Chondrocyte (in vitro differentiated cells): Measurements from ENCODE around the gene TMEM19. TPM values are rescaled to one million over a fixed set of nuclear protein-coding genes. Genes with fewer than 3 reads are reported as not detected.

Source experiments
- DNase-seq: peaks from one replicate; pipeline ENCODE4 v3.0.0; 2021; ENCODE audit warnings: mixed read lengths, low spot score
- H3K27ac Mint-ChIP-seq: one replicate; pipeline ENCODE4 v1.8.0; 2021; ENCODE audit warnings: mild to moderate bottlenecking, moderate library complexity, mixed read lengths; ENCODE audit not compliant: unreplicated experiment
- H3K27me3 Mint-ChIP-seq: 2 replicates; pipeline ENCODE4 v1.8.0; 2021; ENCODE audit warnings: low read depth, mixed read lengths
- H3K36me3 Mint-ChIP-seq: 2 replicates; pipeline ENCODE4 v1.8.0; 2021; ENCODE audit warnings: low read depth, mixed read lengths
- H3K4me1 Mint-ChIP-seq: 2 replicates; pipeline ENCODE4 v1.8.0; 2021; ENCODE audit warnings: low read depth, mild to moderate bottlenecking, mixed read lengths
- H3K4me3 Mint-ChIP-seq: one replicate; pipeline ENCODE4 v1.8.0; 2021; ENCODE audit warnings: mild to moderate bottlenecking, moderate library complexity, mixed read lengths; ENCODE audit not compliant: unreplicated experiment
- H3K9me3 Mint-ChIP-seq: 2 replicates; pipeline ENCODE4 v1.8.0; 2021; ENCODE audit warnings: low read depth, mixed read lengths
- total RNA-seq: library from RNA; stranded (reverse); gene quantifications from 3 replicates; pipeline ENCODE4 v1.2.1, GENCODE V29; 2021
- TF ChIP-seq, protein P1 (sequence below): fragments of 200-600 bp; sonication (generic); IDR thresholded peaks from 2 replicates; pipeline ENCODE4 v1.5.0; 2021; ENCODE audit warnings: antibody characterized with exemption, mild to moderate bottlenecking, moderate library complexity

Gene TMEM19
- total RNA-seq, 1 donor from 2014 or later, result 27.5 TPM

DNA sequence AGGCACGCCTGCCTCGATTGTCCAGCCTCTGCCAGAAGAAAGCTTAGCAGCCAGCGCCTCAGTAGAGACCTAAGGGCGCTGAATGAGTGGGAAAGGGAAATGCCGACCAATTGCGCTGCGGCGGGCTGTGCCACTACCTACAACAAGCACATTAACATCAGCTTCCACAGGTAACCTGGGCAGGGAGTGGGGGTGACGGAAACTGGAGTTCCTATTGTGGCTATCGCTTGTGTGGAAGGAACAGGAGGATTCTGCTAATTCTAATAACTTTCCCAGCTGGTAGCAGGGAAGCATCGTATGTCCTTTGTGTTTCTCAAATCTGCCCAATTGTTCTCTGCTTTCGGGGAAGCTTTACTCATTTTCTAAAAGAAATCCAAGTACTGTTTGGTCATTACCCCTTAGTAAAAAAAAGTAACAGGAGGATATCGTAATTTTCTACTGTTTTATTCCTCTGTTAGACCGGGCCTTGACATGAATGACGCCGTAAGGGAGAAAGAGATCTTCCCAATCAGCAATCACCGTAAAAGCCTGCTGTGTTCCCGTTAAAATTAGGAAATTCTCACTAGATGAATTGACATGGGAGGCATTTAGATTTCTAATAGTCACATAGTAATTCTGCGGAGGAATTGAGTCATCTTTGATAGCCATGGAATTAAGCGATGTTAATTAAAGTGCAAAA lies 21.3 kb upstream of the TMEM19 start:
- no peaks in the 10 kb centered on the region for H3K27me3 Mint-ChIP-seq
- no peak for DNase-seq

DNA sequence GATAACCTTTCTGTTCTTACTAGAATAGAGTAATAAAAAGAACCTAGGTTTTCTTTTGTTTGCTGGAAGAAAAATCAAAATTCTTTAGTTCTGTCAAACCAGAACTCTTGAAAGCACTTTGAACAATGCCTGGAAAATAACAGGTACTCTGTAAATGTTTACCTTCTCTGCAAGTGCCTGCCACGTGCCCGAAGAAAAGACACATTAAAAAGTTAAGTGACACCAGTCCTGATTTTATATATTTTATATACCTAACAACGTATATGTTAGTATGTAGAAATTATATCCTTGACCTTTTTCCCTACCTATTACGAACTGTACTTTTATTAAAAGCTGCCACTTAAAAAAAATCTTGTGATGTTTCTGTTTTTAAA lies 20.8 kb upstream of the TMEM19 start:
- H3K4me1 Mint-ChIP-seq, result peaks cover 30% of the 10 kb centered on the region
- DNase-seq, result no peak
- no peaks in the 10 kb centered on the region for H3K9me3 Mint-ChIP-seq
- TF ChIP-seq, protein P1, sequence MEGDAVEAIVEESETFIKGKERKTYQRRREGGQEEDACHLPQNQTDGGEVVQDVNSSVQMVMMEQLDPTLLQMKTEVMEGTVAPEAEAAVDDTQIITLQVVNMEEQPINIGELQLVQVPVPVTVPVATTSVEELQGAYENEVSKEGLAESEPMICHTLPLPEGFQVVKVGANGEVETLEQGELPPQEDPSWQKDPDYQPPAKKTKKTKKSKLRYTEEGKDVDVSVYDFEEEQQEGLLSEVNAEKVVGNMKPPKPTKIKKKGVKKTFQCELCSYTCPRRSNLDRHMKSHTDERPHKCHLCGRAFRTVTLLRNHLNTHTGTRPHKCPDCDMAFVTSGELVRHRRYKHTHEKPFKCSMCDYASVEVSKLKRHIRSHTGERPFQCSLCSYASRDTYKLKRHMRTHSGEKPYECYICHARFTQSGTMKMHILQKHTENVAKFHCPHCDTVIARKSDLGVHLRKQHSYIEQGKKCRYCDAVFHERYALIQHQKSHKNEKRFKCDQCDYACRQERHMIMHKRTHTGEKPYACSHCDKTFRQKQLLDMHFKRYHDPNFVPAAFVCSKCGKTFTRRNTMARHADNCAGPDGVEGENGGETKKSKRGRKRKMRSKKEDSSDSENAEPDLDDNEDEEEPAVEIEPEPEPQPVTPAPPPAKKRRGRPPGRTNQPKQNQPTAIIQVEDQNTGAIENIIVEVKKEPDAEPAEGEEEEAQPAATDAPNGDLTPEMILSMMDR, result no peak
- no peaks in the 10 kb centered on the region for H3K27me3 Mint-ChIP-seq
- H3K36me3 Mint-ChIP-seq, result peaks cover 5% of the 10 kb centered on the region
- H3K27ac Mint-ChIP-seq, result peak overlapping the region; percentile 100
- H3K4me3 Mint-ChIP-seq, result peak overlapping the region; percentile 100

More for the DNA sequence above, 21.3 kb upstream of the TMEM19 start:
- peak overlapping the region; percentile 100 for H3K4me3 Mint-ChIP-seq
- peak overlapping the region; percentile 100 for H3K27ac Mint-ChIP-seq
- H3K36me3 Mint-ChIP-seq, result peaks cover 5% of the 10 kb centered on the region
- TF ChIP-seq, protein P1, result no peak
- peaks cover 30% of the 10 kb centered on the region for H3K4me1 Mint-ChIP-seq
- H3K9me3 Mint-ChIP-seq, result no peaks in the 10 kb centered on the region

DNA sequence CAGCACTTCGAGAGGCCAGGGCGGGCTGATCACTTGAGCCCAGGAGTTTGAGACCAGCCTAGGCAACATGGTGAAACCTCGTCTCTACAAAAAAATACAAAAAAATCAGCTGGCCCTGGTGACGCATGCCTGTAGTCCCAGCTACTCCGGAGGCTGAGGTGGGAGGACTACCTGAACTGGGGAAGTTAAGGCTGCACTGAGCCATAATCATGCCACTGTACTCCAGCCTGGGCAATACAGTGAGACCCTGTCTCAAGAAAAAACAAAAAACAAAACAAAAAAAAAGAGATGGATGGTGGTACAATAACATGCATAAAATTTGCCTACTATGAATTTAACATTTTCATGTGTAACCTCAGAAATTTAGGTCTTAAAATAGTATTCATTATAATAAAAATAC lies 19.6 kb upstream of the TMEM19 start:
- Mint-ChIP-seq H3K27ac (no peak overlapping the region), H3K36me3 (peaks cover 5% of the 10 kb centered on the region), H3K9me3 (no peaks in the 10 kb centered on the region), H3K27me3 (no peaks in the 10 kb centered on the region), H3K4me3 (no peak overlapping the region), H3K4me1 (peaks cover 24% of the 10 kb centered on the region)
- no peak for DNase-seq
- TF ChIP-seq, protein P1, result no peak

DNA sequence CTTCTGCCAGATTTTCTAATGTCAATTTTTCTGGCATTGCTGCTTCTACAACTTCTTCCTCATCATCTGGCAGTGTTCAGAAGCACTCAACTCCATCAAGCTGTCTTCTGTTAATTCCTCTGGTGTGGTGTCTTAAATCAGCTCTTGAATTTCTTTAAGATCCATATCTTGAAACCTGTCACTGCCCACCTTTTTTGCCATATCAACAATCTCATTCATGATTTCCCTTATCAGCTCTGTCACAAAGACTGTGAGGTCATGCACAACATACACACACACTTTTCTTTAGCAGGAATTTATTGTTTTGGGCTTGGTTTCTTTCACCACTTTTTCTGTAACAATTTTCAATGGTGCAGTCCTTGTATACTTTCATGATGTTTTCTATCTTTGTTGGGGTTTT lies 14.6 kb upstream of the TMEM19 start:
- Mint-ChIP-seq H3K4me3 (no peak overlapping the region), H3K36me3 (peaks cover 2% of the 10 kb centered on the region), H3K4me1 (no peaks in the 10 kb centered on the region), H3K9me3 (no peaks in the 10 kb centered on the region), H3K27ac (no peak overlapping the region), H3K27me3 (no peaks in the 10 kb centered on the region)
- no peak for DNase-seq
- TF ChIP-seq, protein P1, result no peak

DNA sequence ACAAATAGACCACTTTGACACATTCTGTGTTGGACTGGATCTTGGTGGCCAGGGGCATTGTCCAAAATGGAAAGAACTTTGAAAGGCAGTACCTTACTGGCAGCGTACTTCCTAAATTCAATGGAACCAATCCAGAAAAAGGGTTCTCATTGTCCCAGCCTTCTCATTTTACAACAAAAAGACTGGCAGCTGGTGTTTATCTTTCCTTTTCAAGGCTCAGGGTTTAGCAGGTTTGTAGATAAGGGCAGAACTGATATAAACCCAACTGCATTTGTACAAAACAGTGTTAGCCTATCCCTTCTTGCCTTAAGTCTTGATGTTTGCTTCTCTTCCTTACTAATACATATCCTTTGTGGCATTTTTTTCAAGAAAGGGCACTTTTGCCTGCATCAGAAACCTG lies 14.1 kb upstream of the TMEM19 start:
- H3K4me1 Mint-ChIP-seq, result no peaks in the 10 kb centered on the region
- H3K27ac Mint-ChIP-seq, result no peak overlapping the region
- no peak overlapping the region for H3K4me3 Mint-ChIP-seq
- TF ChIP-seq, protein P1, result no peak
- H3K36me3 Mint-ChIP-seq, result peaks cover 2% of the 10 kb centered on the region
- no peak for DNase-seq
- no peaks in the 10 kb centered on the region for H3K9me3 Mint-ChIP-seq
- H3K27me3 Mint-ChIP-seq, result no peaks in the 10 kb centered on the region
